ENCODE results near the gene KCNJ6. TPM values are rescaled to one million over a fixed set of nuclear protein-coding genes. Genes with fewer than 3 reads are reported as not detected.

Gene KCNJ6
- total RNA-seq, 2 donors from 2014 or later: 0.33 TPM; not detected in 1

GRCh38 chr21:37696936-37697335 lies 219.3 kb downstream of the KCNJ6 start:
- WGBS, 2 experiments (ENCODE audit: insufficient coverage in 1 of 2, insufficient read length in 1 of 2): 96 to 100% methylated on average over 3 of the region's 3 CpGs
- no peaks in the 10 kb centered on the region for H3K4me1 Mint-ChIP-seq

GRCh38 chr21:37695111-37695510 lies 221.1 kb downstream of the KCNJ6 start:
- Histone ChIP-seq H3K4me1 (ENCODE audit: control insufficient read depth, insufficient read depth, low read length) (no peaks in the 10 kb centered on the region), H3K36me3 (ENCODE audit: control insufficient read depth, insufficient read depth, low read length) (no peaks in the 10 kb centered on the region), H3K27me3 (ENCODE audit: control insufficient read depth, insufficient read depth, low read length, poor library complexity, severe bottlenecking) (no peaks in the 10 kb centered on the region), H3K4me3 (ENCODE audit: low read length) (no peak overlapping the region), H3K9ac (ENCODE audit: extremely low read depth, low read length, poor library complexity, severe bottlenecking) (no peak overlapping the region), H3K9me3 (ENCODE audit: control insufficient read depth, low read length) (no peaks in the 10 kb centered on the region), H3K27ac (ENCODE audit: low read depth, low read length) (no peak overlapping the region)
- no peak for DNase-seq
- no peaks in the 10 kb centered on the region for H3K4me1 Mint-ChIP-seq
- H3K9me3 Mint-ChIP-seq: peaks cover 18% of the 10 kb centered on the region
- no peak overlapping the region for H3K27ac Mint-ChIP-seq
- H3K4me3 Mint-ChIP-seq: no peak overlapping the region
- no peak for TF ChIP-seq CTCF (conservative IDR thresholded peaks at IDR 0.05)
- H3K36me3 Mint-ChIP-seq (ENCODE audit: low read depth): peaks cover 5% of the 10 kb centered on the region
- peaks cover 2% of the 10 kb centered on the region for H3K27me3 Mint-ChIP-seq (ENCODE audit: insufficient read depth)

More at GRCh38 chr21:37696936-37697335, 219.3 kb downstream of the KCNJ6 start:
- Mint-ChIP-seq H3K27me3 (ENCODE audit: insufficient read depth) (peaks cover 2% of the 10 kb centered on the region), H3K4me3 (no peak overlapping the region), H3K9me3 (peaks cover 18% of the 10 kb centered on the region), H3K36me3 (ENCODE audit: low read depth) (peaks cover 5% of the 10 kb centered on the region), H3K27ac (no peak overlapping the region)
- H3K4me3 ChIP-seq (ENCODE audit: low read length): no peak overlapping the region
- no peak for TF ChIP-seq CTCF (conservative IDR thresholded peaks at IDR 0.05)
- no peaks in the 10 kb centered on the region for H3K9me3 ChIP-seq (ENCODE audit: control insufficient read depth, low read length)
- H3K4me1 ChIP-seq (ENCODE audit: control insufficient read depth, insufficient read depth, low read length): no peaks in the 10 kb centered on the region
- H3K36me3 ChIP-seq (ENCODE audit: control insufficient read depth, insufficient read depth, low read length): no peaks in the 10 kb centered on the region
- H3K27me3 ChIP-seq (ENCODE audit: control insufficient read depth, insufficient read depth, low read length, poor library complexity, severe bottlenecking): no peaks in the 10 kb centered on the region
- no peak overlapping the region for H3K27ac ChIP-seq (ENCODE audit: low read depth, low read length)
- H3K9ac ChIP-seq (ENCODE audit: extremely low read depth, low read length, poor library complexity, severe bottlenecking): no peak overlapping the region
- no peak for DNase-seq

- H3K4me3 Mint-ChIP-seq: no peak overlapping the region
- no peak for TF ChIP-seq CTCF (conservative IDR thresholded peaks at IDR 0.05)
- H3K9me3 ChIP-seq (ENCODE audit: control insufficient read depth, low read length): no peaks in the 10 kb centered on the region
- H3K27ac ChIP-seq (ENCODE audit: low read depth, low read length): no peak overlapping the region
- H3K4me1 Mint-ChIP-seq: no peaks in the 10 kb centered on the region
- peaks cover 9% of the 10 kb centered on the region for H3K9me3 Mint-ChIP-seq
- peaks cover under 1% of the 10 kb centered on the region for H3K36me3 Mint-ChIP-seq (ENCODE audit: low read depth)
- DNase-seq: no peak
- no peaks in the 10 kb centered on the region for H3K4me1 ChIP-seq (ENCODE audit: control insufficient read depth, insufficient read depth, low read length)
- H3K36me3 ChIP-seq (ENCODE audit: control insufficient read depth, insufficient read depth, low read length): no peaks in the 10 kb centered on the region
- WGBS, 2 experiments (ENCODE audit: insufficient coverage in 1 of 2, insufficient read length in 1 of 2): 43 to 62% methylated on average over 2 to 3 of the region's 3 CpGs
- no peaks in the 10 kb centered on the region for H3K27me3 Mint-ChIP-seq (ENCODE audit: insufficient read depth)
- no peak overlapping the region for H3K4me3 ChIP-seq (ENCODE audit: low read length)
- no peak overlapping the region for H3K27ac Mint-ChIP-seq
- no peaks in the 10 kb centered on the region for H3K27me3 ChIP-seq (ENCODE audit: control insufficient read depth, insufficient read depth, low read length, poor library complexity, severe bottlenecking)
- H3K9ac ChIP-seq (ENCODE audit: extremely low read depth, low read length, poor library complexity, severe bottlenecking): no peak overlapping the region
These were observed 227.2 kb downstream of the KCNJ6 start for GRCh38 chr21:37688952-37689659.
